Skeletal muscle cell (primary cell): ENCODE measurements around the gene GPD1L.
"Not testable (repeated sequence)": the region's sequence is repeated elsewhere in the genome, so short reads cannot be mapped to it uniquely, and the experiment has no call there.

Experiments used
- DNase-seq: peaks from one replicate; pipeline ENCODE4 v3.0.0-alpha.2; 2010; ENCODE audit warnings: low read depth
- H3K4me3 ChIP-seq: 2 replicates; pipeline ENCODE4 v1.5.1; 2011; ENCODE audit warnings: low read depth, mild to moderate bottlenecking, control low read depth, low read length, moderate library complexity

The GPD1L gene

DNA sequence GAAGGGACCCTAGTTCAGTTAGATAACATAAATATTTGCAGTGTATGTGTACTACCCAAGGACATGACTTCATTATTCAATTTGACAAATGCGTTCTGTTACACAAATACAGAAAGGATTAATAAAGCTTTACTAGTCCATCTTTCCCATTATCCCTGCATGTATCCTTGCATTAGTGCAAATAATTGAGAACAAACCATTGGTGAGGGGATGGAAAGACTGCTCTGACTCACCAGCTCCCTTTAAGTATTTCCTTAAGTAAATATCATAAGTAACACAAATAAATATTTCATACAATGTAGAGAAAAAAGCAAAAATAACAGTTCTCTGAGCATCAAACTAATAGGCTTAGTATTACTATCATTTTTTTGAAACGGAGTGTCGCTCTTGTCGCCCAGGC, 1.9 kb upstream of the GPD1L start:
- DNase-seq = no peak

GRCh38 chr3:32105291-32106131, 909 bp upstream of the GPD1L start:
- DNase-seq = no peak
- H3K4me3 ChIP-seq = peak overlapping the region; percentile 63

More for the DNA sequence above, 1.9 kb upstream of the GPD1L start:
- H3K4me3 ChIP-seq = no peak overlapping the region

- DNase-seq = no peak
- peak overlapping the region; percentile 63 for H3K4me3 ChIP-seq
Observed at GRCh38 chr3:32106929-32107362, 526 bp downstream of the GPD1L start.

DNA sequence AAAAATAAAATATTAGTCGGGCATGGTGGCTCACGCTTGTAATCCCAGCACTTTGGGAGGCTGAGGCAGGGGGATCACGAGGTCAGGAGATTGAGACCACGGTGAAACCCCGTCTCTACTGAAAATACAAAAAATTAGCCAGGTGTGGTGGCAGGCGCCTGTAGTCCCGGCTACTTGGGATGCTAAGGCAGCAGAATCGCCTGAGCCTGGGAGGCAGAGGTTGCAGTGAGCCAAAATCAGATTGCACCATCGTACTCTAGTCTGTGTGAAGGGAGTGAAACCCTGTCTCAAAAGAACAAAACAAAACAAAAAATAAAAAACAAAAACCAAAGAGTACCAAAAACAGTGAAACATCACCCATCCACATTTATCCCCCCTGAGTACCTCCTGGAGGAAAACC, 1.8 kb downstream of the GPD1L start:
- H3K4me3 ChIP-seq, DNase-seq: not testable (repeated sequence)

- peak; percentile 78 for DNase-seq
- no peak overlapping the region for H3K4me3 ChIP-seq
Observed at GRCh38 chr3:32109256-32109655, 2.8 kb downstream of the GPD1L start.

DNA sequence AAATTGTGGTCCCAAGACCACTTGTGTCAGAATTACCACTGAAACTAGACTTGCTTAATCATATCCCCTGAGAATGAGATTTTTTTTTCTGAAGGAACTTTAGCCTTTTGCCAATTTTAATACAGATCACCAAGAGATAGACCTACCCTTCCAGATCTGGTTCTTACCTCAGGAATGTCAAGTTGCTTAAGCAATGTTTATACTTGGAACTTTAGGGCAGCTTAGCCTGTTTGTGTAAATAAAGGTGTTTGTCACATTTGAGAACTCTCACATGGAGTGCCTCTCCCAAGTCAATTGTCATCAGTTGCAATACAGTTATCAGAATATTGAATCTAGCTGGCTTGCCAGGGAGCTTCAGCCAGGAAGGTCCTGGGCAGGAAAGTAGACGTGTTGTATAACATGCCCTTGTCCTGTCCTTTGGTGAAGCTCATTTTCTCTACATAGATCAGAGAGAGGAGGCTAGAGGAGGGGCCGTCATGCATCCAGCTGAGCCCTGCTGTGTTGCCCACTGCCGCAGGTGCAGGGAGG, 3.9 kb downstream of the GPD1L start:
- DNase-seq = no peak
- no peak overlapping the region for H3K4me3 ChIP-seq

- no peak overlapping the region for H3K4me3 ChIP-seq
- no peak for DNase-seq
Observed at GRCh38 chr3:32111560-32111959, 5.1 kb downstream of the GPD1L start.

DNA sequence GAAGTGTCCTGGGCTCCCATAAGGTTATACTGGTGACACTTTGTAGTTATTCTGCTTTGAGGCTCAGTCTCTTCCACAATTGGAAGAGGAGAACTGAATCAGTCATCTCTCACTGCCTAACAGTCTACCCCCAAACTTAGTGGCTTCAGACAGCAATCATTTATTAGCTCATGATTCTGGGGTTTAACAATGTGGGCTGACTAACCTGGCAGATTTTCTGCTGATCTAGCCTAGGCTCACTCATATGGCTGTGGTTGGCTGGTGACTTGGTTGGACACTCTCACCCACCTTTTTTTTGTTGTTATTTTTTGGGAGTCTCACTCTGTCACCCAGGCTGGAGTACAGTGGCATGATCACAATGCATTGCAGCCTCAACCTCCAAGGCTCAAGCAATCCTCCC, 7.1 kb downstream of the GPD1L start:
- H3K4me3 ChIP-seq = no peak overlapping the region
- DNase-seq = no peak

GRCh38 chr3:32113981-32114545, 7.6 kb downstream of the GPD1L start:
- H3K4me3 ChIP-seq = no peak overlapping the region

DNA sequence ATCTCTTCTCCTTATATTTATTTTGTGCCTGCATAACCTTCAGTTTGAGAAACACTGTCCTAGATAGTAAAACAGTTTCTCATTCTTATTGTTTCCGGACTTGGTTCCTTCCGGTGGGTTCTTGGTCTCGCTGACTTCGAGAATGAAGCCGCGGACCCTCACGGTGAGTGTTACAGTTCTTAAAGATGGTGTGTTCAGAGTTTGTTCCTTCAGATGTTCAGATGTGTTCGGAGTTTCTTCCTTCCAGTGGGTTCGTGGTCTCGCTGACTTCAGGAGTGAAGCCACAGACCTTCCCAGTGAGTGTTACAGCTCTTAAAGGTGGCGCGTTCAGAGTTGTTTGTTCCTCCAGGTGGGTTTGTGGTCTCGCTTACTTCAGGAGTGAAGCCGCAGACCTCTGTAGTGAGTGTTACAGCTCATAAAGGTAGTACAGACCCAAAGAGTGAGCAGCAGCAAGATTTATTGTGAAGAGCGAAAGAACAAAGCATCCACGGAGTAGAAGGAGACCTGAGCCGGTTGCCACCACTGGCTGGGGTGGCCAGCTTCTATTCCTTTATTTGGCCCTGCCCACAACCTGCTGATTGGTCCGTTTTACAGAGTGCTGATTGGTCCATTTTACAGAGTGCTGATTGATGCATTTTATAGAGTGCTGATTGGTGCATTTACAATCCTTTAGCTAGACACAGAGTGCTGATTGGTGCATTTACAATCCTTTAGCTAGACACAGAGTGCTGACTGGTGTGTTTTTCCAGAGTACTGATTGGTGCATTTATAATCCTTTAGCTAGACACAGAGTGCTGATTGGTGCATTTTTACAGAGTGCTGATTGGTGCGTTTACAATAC, 8.3 kb downstream of the GPD1L start:
- not testable (repeated sequence) for H3K4me3 ChIP-seq

More at GRCh38 chr3:32113981-32114545, 7.6 kb downstream of the GPD1L start:
- DNase-seq = no peak

GRCh38 chr3:32117320-32117719, 10.9 kb downstream of the GPD1L start:
- H3K4me3 ChIP-seq = no peak overlapping the region
- DNase-seq = no peak

More for the DNA sequence above, 8.3 kb downstream of the GPD1L start:
- not testable (repeated sequence) for DNase-seq

- no peak for DNase-seq
- H3K4me3 ChIP-seq = no peak overlapping the region
Observed at GRCh38 chr3:32118215-32118614, 11.8 kb downstream of the GPD1L start.

GRCh38 chr3:32120471-32120870, 14.1 kb downstream of the GPD1L start:
- no peak overlapping the region for H3K4me3 ChIP-seq
- DNase-seq = no peak

- no peak overlapping the region for H3K4me3 ChIP-seq
- no peak for DNase-seq
Observed at GRCh38 chr3:32121137-32121536, 14.7 kb downstream of the GPD1L start.

GRCh38 chr3:32123620-32124019, 17.2 kb downstream of the GPD1L start:
- no peak overlapping the region for H3K4me3 ChIP-seq
- no peak for DNase-seq

- no peak for DNase-seq
Observed at GRCh38 chr3:32125012-32125411, 18.6 kb downstream of the GPD1L start.

DNA sequence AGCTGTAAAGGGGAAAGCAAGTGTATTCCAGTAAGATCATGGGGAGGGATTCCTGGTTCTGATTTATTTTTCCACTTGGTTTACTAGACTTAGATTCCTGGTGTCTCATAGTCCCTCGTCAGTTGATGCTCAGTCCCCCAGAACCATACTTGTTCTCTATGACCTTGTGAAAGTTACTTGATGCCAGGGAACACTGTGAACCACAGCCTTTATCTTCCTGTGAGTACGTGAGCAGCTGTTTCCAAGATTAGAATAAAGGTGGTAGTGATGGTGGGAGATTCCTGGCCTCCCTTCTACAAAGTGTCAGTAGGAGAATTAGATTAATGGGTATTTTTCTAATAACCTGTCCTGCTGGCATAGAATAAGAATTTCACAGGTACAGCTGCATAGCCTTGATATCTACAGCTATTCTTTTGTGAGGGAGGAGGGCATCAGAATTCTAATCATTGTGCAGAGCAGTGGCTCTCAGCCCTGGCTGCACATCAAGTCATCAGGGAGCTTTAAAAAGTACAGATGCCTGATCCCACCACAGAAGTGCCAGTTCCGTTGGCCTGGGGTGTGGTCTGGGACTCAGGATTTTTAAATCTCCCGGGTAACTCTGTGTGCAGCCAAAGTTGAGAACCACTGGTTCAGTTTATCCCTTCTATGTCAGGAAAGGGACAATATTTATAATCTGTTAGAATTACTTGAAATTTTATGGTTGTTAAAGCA, 20.0 kb downstream of the GPD1L start:
- H3K4me3 ChIP-seq = no peak overlapping the region
- no peak for DNase-seq

More at GRCh38 chr3:32125012-32125411, 18.6 kb downstream of the GPD1L start:
- H3K4me3 ChIP-seq = no peak overlapping the region

GRCh38 chr3:32127219-32127826, 20.9 kb downstream of the GPD1L start:
- DNase-seq = no peak
- H3K4me3 ChIP-seq = no peak overlapping the region

GRCh38 chr3:32128936-32129335, 22.5 kb downstream of the GPD1L start:
- no peak overlapping the region for H3K4me3 ChIP-seq
- DNase-seq = no peak
